Right kidney (tissue), 9 donors: ENCODE data around the gene GNA14.
A peak's percentile ranks its signal among the peaks of the same experiment; 100 is the strongest.
"Not testable (repeated sequence)": the region's sequence is repeated elsewhere in the genome, so short reads cannot be mapped to it uniquely, and the experiment has no call there.

Experiments used
- DNase-seq: peaks from one replicate; pipeline ENCODE4 v3.0.0-alpha.2; 2016
- long read RNA-seq, 8 donors: transcript quantifications; one replicate each; lab custom pipeline, GENCODE V29; 2026

The GNA14 gene
- long read RNA-seq, donor 1, transcript GNA14-201 (7 exons, 2,482 nt), result major isoform, 7 of 7 reads
- long read RNA-seq, donor 1, partial matches to known transcripts, result 0 of 7 reads
- long read RNA-seq, donor 1, other reads (novel, unspliced or antisense), result 0 of 7 reads
- long read RNA-seq, donor 2, partial matches to known transcripts, result 0 of 2 reads
- long read RNA-seq, donor 2, other reads (novel, unspliced or antisense), result 0 of 2 reads
- long read RNA-seq, donor 3, partial matches to known transcripts, result 0 of 3 reads
- long read RNA-seq, donor 3, other reads (novel, unspliced or antisense), result 0 of 3 reads
- long read RNA-seq, donor 4, partial matches to known transcripts, result 0 of 3 reads
- long read RNA-seq, donor 4, other reads (novel, unspliced or antisense), result 0 of 3 reads
- long read RNA-seq, donor 5, transcript GNA14-201 (7 exons, 2,482 nt), result major isoform, 7 of 7 reads
- long read RNA-seq, donor 5, partial matches to known transcripts, result 0 of 7 reads
- long read RNA-seq, donor 5, other reads (novel, unspliced or antisense), result 0 of 7 reads
- long read RNA-seq, donor 6, partial matches to known transcripts, result 0 of 1 reads
- long read RNA-seq, donor 6, other reads (novel, unspliced or antisense), result 0 of 1 reads
- long read RNA-seq, donor 7, partial matches to known transcripts, result 0 of 4 reads
- long read RNA-seq, donor 7, other reads (novel, unspliced or antisense), result 0 of 4 reads
- long read RNA-seq, donor 8, partial matches to known transcripts, result 0 of 4 reads
- long read RNA-seq, donor 8, other reads (novel, unspliced or antisense), result 0 of 4 reads

GRCh38 chr9:77648234-77649108, at the start of gene GNA14:
Gene GNA14, minus strand, starts transcription at chr9:77648322. Its CDS starts 529 bp downstream, at chr9:77647793.
- peak; percentile 70 for DNase-seq

DNA sequence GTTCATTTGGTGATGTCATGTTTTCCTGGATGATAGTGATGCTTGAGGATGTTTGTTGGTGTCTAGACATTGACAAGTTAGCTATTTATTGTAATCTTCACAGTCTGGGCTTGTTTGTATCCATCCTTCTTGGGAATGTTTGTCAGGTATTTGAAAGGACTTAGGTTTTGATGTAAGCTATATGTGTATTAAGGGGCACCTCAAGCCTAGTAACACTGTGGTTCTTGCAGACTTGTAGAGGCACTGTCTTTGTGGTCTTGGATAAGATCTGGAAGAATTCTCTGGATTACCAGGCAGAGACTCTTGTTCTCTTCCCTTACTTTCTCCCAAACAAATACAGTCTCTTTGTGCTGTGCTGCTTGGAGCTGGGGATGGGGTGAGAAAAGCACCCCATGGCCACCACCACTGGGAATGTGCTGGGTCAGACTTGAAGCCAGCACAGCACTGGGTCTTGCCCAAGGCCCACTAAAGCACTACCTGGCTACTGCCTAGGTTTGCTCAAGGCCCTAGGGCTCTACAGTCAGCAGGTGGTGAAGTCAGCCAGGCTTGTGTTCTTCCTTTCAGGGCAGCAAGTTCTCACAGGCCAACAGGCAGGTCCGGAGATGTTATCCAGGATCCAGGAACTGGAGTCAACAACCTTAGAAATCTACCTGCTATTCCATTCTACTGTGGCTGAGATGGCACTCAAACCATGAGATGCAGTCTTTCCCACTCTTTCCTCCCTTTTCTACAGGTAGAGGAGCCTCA, 49.3 kb upstream of the GNA14 start:
- no peak for DNase-seq

GRCh38 chr9:77690723-77691122, 42.6 kb upstream of the GNA14 start:
- DNase-seq, result not testable (repeated sequence)

GRCh38 chr9:77690119-77690518, 42.0 kb upstream of the GNA14 start:
- not testable (repeated sequence) for DNase-seq

- not testable (repeated sequence) for DNase-seq
Observed at GRCh38 chr9:77687737-77688136, 39.6 kb upstream of the GNA14 start.

- no peak for DNase-seq
Observed at GRCh38 chr9:77680581-77680980, 32.5 kb upstream of the GNA14 start.

DNA sequence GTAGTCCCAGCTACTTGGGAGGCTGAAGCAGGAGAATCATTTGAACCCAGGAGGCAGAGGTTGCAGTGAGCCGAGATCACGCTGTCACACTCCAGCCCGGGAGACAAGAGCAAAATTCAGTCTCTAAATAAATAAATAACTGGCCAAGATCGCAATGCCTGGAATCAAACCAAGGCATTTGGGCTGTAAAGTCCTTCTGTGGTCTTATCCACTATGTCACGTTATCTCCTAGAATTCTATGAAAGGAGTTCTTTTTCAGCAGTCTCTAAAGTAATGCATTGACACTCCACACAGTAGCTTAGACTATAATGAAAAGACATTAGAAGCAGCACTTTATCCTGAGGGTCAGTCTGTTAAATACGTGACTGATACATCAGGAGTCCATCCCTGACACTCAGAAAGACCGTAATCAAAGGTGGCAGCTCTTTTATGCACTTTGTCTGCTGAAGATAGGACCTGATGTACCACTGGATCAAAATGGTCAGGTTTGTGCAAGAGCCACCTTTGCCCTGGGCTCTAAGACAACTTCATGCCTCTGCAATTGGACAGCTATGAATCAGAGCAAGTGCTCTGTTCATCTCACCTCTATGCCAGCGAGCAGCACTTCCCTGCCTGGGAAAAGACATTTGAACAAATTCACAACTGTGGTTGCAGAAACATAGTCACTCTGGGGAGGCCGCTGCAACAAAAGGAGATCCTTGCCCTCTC, 31.7 kb upstream of the GNA14 start:
- no peak for DNase-seq

DNA sequence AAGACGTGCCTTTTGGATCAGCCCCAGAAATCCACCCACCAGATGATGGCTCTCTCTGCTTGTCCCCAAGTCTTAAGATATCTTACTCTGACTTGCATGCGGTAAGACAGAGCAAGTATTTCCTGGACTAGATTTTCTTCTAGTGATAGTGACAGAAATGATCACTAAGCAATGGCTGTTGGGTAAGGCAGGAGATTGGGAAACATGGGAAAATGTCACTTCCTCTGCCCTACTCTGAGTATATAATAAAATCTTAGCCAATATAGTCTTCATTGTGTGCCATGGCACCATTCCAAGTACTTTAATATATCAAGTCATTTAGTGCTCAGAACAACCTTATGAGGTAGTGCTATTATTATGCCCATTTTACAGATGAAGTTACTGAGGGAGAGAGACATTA, 31.0 kb upstream of the GNA14 start:
- DNase-seq, result no peak

GRCh38 chr9:77677957-77678535, 29.9 kb upstream of the GNA14 start:
- no peak for DNase-seq

DNA sequence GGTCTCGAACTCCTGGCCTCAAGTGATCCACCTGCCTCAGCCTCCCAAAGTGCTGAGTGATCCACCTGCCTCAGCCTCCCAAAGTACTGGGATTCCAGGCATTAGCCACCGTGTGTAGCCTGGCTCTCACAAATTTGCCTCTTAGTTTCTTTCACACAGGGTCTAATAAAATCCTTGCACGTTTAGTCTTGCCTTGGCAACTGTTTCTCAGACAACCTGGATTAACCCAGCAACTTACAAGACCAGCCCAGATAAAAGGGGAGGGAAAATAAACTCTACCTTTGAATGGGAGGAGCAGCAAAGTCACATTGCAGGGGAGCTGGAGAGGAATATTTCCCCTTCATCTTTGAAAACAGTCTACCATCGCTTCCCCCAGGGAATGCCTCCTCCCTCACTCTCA, 29.3 kb upstream of the GNA14 start:
- no peak for DNase-seq

GRCh38 chr9:77673941-77674791, 26.0 kb upstream of the GNA14 start:
- DNase-seq, result peak; percentile 18

GRCh38 chr9:77672183-77672582, 24.1 kb upstream of the GNA14 start:
- no peak for DNase-seq

DNA sequence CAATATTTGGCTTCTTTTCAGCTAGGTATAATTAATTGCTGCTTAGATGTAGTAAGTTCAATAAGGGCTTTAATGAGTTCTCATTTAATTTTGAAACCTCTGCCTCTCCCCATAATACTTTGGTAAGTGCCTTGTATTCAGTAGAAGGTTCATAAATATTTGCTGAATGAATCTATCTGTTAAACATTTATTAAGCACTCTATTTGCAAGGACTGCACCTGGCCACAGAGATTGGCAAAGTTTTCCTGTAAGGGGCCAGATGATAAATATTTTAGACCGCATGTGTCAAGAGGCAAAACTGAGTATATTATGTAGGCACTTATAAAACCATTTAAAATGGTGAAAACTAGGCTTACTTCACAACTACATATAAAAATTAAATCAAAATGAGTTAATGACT, 19.0 kb upstream of the GNA14 start:
- DNase-seq, result no peak

- DNase-seq, result no peak
Observed at GRCh38 chr9:77663754-77664153, 15.6 kb upstream of the GNA14 start.

DNA sequence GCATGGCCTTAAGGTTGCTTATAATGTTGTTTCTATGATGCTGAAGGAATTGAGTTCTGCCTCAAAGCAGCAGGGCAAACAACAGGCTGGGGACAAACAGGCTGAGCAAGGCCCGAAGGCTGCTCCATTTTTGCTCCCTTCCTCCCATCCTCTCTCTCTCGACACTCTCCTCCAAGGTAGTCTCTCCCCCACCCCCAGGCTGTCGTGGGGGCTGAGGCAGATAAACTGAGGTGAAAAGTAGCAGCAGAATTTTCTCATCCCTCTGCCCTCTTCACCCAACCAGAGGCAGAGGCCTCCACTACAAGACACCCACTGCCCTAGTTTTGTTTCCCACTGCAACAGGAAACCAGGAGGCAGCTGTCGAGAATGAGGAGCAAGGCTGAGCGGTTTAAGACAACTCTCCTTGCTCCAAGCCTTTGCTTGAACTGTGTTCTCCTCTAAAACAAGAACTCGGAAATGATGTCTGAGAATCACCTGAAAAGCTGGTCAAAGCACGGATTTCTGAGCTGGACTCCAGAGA, 13.5 kb upstream of the GNA14 start:
- DNase-seq, result no peak

DNA sequence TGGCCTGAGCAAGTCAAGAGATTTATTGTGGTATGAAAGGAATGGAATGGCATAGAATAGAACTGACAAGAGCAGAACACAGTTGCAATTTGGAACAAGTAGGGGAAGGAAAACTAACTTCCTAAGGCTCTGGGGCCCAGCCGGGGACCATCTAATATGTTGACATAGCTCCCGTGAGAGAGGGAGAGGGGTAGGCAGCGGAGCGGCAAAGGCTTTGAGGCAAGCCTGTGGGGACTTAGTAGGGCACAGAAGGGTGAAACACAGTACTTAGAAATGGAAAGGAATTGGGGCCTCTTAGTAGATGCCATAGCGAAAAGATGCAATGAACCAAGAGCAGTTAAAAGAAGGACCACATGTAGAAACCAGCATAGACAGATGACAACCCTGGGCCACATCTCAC, 11.8 kb upstream of the GNA14 start:
- DNase-seq, result no peak

DNA sequence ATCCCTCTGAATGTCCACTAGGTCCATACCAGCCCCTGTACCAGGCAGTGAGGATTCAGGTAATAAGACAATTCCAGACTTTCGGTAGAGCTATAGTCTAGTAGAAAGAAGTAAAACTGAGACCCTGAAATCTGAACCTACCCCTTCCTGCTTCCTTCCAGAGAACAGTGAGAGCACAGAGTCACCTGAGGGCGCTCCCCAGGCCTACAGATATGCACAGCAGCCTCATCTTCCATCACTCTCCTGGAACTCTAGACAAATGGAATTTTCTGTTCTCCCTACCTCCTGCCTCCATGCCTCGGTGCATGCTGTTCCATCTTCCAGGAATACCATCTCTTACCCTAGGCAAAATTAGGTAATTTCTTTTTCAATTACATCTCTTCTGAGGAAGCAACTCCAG, 3.1 kb upstream of the GNA14 start:
- no peak for DNase-seq

DNA sequence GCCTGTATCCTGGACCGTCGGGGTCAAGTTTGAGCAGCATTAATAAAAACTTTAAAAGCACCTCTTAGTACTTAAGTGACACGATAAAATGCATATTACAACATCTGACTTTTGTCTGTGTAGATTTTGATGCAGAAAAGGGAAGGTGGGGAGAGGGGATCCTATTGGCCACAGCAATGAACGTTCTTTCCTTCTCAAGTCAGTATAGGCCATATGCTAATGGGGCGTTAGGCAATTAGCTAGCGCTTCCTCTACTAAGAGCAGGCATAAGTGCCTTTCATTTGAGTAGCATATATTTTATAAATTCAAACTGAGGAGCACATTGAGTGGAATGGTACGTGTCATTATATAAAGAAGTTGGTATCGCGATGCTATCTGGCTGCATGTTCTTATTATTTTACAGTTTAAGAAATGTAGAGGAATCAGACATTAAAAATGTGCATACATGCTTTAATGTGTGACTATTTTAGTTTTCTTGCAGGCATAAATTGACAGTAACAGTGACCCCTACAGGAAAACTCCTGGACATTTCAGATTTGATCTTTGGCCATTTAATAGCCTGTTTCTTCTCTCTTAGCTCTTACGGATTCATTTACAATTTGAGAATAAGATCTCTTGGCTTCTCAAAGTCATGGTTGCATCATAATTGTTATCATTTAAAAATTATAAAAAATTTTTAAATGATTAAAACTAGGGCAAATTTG, 1.1 kb upstream of the GNA14 start:
- DNase-seq, result no peak
